PC-9 (cell line): ENCODE data around the gene MMP24OS. TPM values are rescaled to one million over a fixed set of nuclear protein-coding genes. Genes with fewer than 3 reads are reported as not detected.
"Not testable (repeated sequence)": the region's sequence is repeated elsewhere in the genome, so short reads cannot be mapped to it uniquely, and the experiment has no call there.

Source experiments
- BruUV-seq: library from RNA; stranded (reverse); fragments of 400-500 nt; replicated peaks from 2 replicates; lab custom pipeline; 2021; lab: Mats Ljungman, UMichigan
- CTCF ChIA-PET: fragments of 300-600 bp; sonication (Branson Sonifier 250); formaldehyde crosslinking; loops from one replicate; lab custom pipeline; 2022; ENCODE audit warnings: antibody characterized with exemption; lab: Charles Lee
- POLR2A ChIA-PET: fragments of 300-600 bp; sonication (Branson Sonifier 250); formaldehyde crosslinking; loops from one replicate; lab custom pipeline; 2022; ENCODE audit warnings: antibody characterized with exemption; ENCODE audit not compliant: unreplicated experiment; lab: Charles Lee
- DNase-seq, 2 experiments: peaks; one replicate each; pipeline versions ENCODE4 v3.0.0 to v3.0.0-alpha.2; 2015 to 2022; ENCODE audit warnings: mixed read lengths in 1 of 2
- H2AFZ ChIP-seq: fragments of 200-600 bp; sonication (generic); 2 replicates; pipeline ENCODE4 v1.8.1; 2017; ENCODE audit warnings: antibody characterized with exemption
- H3F3A ChIP-seq: fragments of 200-600 bp; sonication (generic); 2 replicates; pipeline ENCODE4 v1.8.1; 2017; ENCODE audit warnings: antibody characterized with exemption, mild to moderate bottlenecking, low read depth; ENCODE audit not compliant: insufficient read depth
- H3K27ac ChIP-seq: fragments of 200-600 bp; sonication (generic); 2 replicates; pipeline ENCODE4 v1.6.1; 2016; ENCODE audit warnings: mixed run types
- H3K27me3 ChIP-seq: fragments of 200-600 bp; sonication (generic); 2 replicates; pipeline ENCODE4 v1.6.1; 2016; ENCODE audit warnings: low read depth, mixed run types; ENCODE audit not compliant: insufficient read depth
- H3K36me3 ChIP-seq: fragments of 200-600 bp; sonication (generic); 2 replicates; pipeline ENCODE4 v1.6.1; 2016; ENCODE audit warnings: low read depth, mixed run types
- H3K4me1 ChIP-seq: fragments of 200-600 bp; sonication (generic); replicated peaks from 2 replicates; pipeline ENCODE4 v1.6.1; 2016; ENCODE audit warnings: mixed run types; ENCODE audit not compliant: insufficient read depth
- H3K4me2 ChIP-seq: fragments of 200-600 bp; sonication (generic); 2 replicates; pipeline ENCODE4 v1.6.1; 2017; ENCODE audit warnings: mixed run types
- H3K4me3 ChIP-seq: fragments of 200-600 bp; sonication (generic); 2 replicates; pipeline ENCODE4 v1.6.1; 2016; ENCODE audit warnings: mixed run types
- H3K79me2 ChIP-seq: fragments of 200-600 bp; sonication (generic); 2 replicates; pipeline ENCODE4 v1.6.1; 2017; ENCODE audit warnings: low read depth, mixed run types
- H3K9me2 ChIP-seq: fragments of 200-600 bp; sonication (generic); 2 replicates; pipeline ENCODE4 v1.8.1; 2017; ENCODE audit warnings: mild to moderate bottlenecking; ENCODE audit not compliant: insufficient read depth
- H3K9me3 ChIP-seq: fragments of 200-600 bp; sonication (generic); 2 replicates; pipeline ENCODE4 v1.8.1; 2016; ENCODE audit warnings: low read depth; ENCODE audit not compliant: insufficient read depth
- H4K20me1 ChIP-seq: fragments of 200-600 bp; sonication (generic); 2 replicates; pipeline ENCODE4 v1.8.1; 2017; ENCODE audit not compliant: insufficient read depth
- CTCF ChIP-seq: fragments of 200-600 bp; sonication (generic); conservative IDR thresholded peaks from 2 replicates; pipeline ENCODE4 v1.6.1; 2017; ENCODE audit warnings: mixed run types, antibody characterized with exemption, mild to moderate bottlenecking, moderate library complexity
- EZH2 ChIP-seq: fragments of 200-600 bp; sonication (generic); IDR thresholded peaks from 2 replicates; pipeline ENCODE4 v1.8.0; 2017; ENCODE audit warnings: antibody characterized with exemption, low read depth
- intact Hi-C: fragments of 100-400 bp; cut with micrococcal nuclease; formaldehyde crosslinking; loops from one replicate; pipeline ENCODE4 v1.10.0; 2022; ENCODE audit not compliant: unreplicated experiment
- total RNA-seq: library from RNA; stranded (reverse); gene quantifications from 2 replicates; pipeline ENCODE4 v1.2.3, GENCODE V29; 2021

Gene MMP24OS
- total RNA-seq, 1 experiment from 2014 or later = 59.3 TPM

- no peaks in the 10 kb centered on the region for H4K20me1 ChIP-seq
- H3K4me2 ChIP-seq = no peak overlapping the region
- H2AFZ ChIP-seq = no peak overlapping the region
- 0 out of 2 replicates have a peak, but pooled peaks cover 5% of the 10 kb centered on the region for H3F3A ChIP-seq
- ChIA-PET CTCF (no interaction called here), POLR2A (no interaction called here)
- H3K27me3 ChIP-seq = no peaks in the 10 kb centered on the region
- H3K27ac ChIP-seq = no peak overlapping the region
- intact Hi-C loops = no loop called here
- H3K36me3 ChIP-seq = no peaks in the 10 kb centered on the region
- no peak overlapping the region for H3K4me3 ChIP-seq
- H3K4me1 ChIP-seq = no peaks in the 10 kb centered on the region
- no peaks in the 10 kb centered on the region for H3K79me2 ChIP-seq
- H3K9me3 ChIP-seq = no peaks in the 10 kb centered on the region
- DNase-seq = no peak
- TF ChIP-seq CTCF = no peak
- TF ChIP-seq EZH2 = no peak
- BruUV-seq = no TSS peak
- no peaks in the 10 kb centered on the region for H3K9me2 ChIP-seq
Measured at GRCh38 chr20:35253010-35253409, 24.9 kb downstream of the MMP24OS start.

- H3K9me3 ChIP-seq, H3K79me2 ChIP-seq, H3K4me3 ChIP-seq, intact Hi-C loops, H3K27ac ChIP-seq, H3K4me2 ChIP-seq, H3F3A ChIP-seq, H4K20me1 ChIP-seq, DNase-seq, H3K4me1 ChIP-seq, H2AFZ ChIP-seq, H3K9me2 ChIP-seq, CTCF ChIA-PET, BruUV-seq, H3K36me3 ChIP-seq, H3K27me3 ChIP-seq, POLR2A ChIA-PET: not testable (repeated sequence)
Measured at GRCh38 chr20:35252598-35252997, 25.3 kb downstream of the MMP24OS start.

DNA sequence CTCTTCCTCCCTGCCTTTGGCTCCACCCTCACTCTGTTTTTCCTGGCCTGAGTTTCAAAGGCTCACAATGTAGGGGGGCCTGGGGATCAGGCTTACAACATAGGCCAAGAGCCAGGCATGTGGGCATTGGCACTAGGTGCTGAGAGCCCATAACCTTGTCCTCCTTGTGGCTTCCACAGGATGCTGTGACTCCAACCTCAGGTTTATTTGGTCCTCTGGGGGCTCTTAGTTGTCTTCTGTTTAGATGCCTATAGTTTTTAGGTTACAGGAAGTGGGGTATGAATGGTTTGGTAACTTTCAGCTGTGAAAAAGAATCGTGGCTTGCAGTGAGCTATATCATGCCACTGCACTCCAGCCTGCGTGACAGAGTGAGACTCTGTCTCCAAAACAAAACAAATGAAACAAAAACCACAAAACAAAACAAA is 25.9 kb downstream of the MMP24OS start:
- no peaks in the 10 kb centered on the region for H4K20me1 ChIP-seq
- H3K4me3 ChIP-seq = no peak overlapping the region
- DNase-seq = no peak
- intact Hi-C loops = no loop called here
- H3K4me1 ChIP-seq = no peaks in the 10 kb centered on the region
- H3F3A ChIP-seq = 0 out of 2 replicates have a peak, but pooled peaks cover 5% of the 10 kb centered on the region
- no peaks in the 10 kb centered on the region for H3K9me3 ChIP-seq
- POLR2A ChIA-PET = no interaction called here
- no peaks in the 10 kb centered on the region for H3K27me3 ChIP-seq
- H2AFZ ChIP-seq = no peak overlapping the region
- no peaks in the 10 kb centered on the region for H3K79me2 ChIP-seq
- TF ChIP-seq EZH2 (no peak), CTCF (no peak)
- H3K36me3 ChIP-seq = no peaks in the 10 kb centered on the region
- no TSS peak for BruUV-seq
- CTCF ChIA-PET = no interaction called here
- H3K4me2 ChIP-seq = no peak overlapping the region
- H3K27ac ChIP-seq = no peak overlapping the region
- H3K9me2 ChIP-seq = no peaks in the 10 kb centered on the region

DNA sequence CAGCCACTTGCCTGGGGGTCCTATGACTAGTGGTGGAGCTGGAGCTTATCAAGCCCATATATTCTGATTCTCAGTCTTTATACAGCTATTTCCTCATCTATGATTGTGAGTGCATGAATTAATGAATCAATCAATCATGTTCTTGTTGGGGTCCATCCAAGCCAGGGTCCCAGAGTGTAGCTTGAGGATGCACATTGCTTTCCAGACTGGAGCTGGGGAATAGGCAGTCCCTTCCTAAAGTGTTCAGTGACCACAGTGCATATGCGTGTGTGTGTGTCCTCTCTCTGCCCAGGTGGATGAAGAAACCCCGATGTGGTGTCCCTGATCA is 26.3 kb downstream of the MMP24OS start:
- Histone ChIP-seq H3K36me3 (no peaks in the 10 kb centered on the region), H3K4me1 (no peaks in the 10 kb centered on the region), H3K27ac (no peak overlapping the region), H3K9me3 (no peaks in the 10 kb centered on the region), H3K79me2 (no peaks in the 10 kb centered on the region), H2AFZ (no peak overlapping the region), H3K27me3 (no peaks in the 10 kb centered on the region), H3K9me2 (no peaks in the 10 kb centered on the region), H4K20me1 (no peaks in the 10 kb centered on the region), H3K4me3 (no peak overlapping the region), H3K4me2 (no peak overlapping the region), H3F3A (0 out of 2 replicates have a peak, but pooled peaks cover 5% of the 10 kb centered on the region)
- BruUV-seq = no TSS peak
- POLR2A ChIA-PET = no interaction called here
- no peak for TF ChIP-seq CTCF
- no peak for TF ChIP-seq EZH2
- intact Hi-C loops = no loop called here
- DNase-seq = no peak
- CTCF ChIA-PET = no interaction called here
